H1 (cell line): ENCODE data around the gene KRTAP4-5. TPM values are rescaled to one million over a fixed set of nuclear protein-coding genes. Genes with fewer than 3 reads are reported as not detected.

Experiments used
- CTCF ChIA-PET: fragments of 300-600 bp; sonication (Branson Sonifier 250); formaldehyde crosslinking; loops from one replicate; lab custom pipeline; 2021; ENCODE audit not compliant: partially characterized antibody; lab: Charles Lee
- POLR2A ChIA-PET: fragments of 300-600 bp; sonication (Branson Sonifier 250); formaldehyde crosslinking; loops from one replicate; lab custom pipeline; 2021; ENCODE audit warnings: inconsistent platforms; ENCODE audit not compliant: partially characterized antibody; lab: Charles Lee
- DNase-seq, 2 experiments: peaks; one replicate each; pipeline versions ENCODE4 v3.0.0 to v3.0.0-alpha.2; 2010 to 2022; ENCODE audit warnings: low spot score in 2 of 2, low read depth in 1 of 2, mixed read lengths in 1 of 2
- FAIRE-seq: peaks from 2 replicates; lab custom pipeline; 2011; peaks lifted over from hg19 to GRCh38; lab: Jason Lieb, UNC
- H2AFZ ChIP-seq: 2 replicates; pipeline ENCODE4 v1.8.1; 2012; ENCODE audit warnings: low read length, inconsistent platforms
- H2AK5ac ChIP-seq: 2 replicates; pipeline ENCODE4 v1.6.1; 2013; ENCODE audit warnings: low read depth, low read length
- H2BK120ac ChIP-seq: replicated peaks from 2 replicates; pipeline ENCODE3; 2013; ENCODE audit warnings: low read depth, low read length, inconsistent platforms
- H2BK12ac ChIP-seq: 2 replicates; pipeline ENCODE4 v1.6.1; 2013; ENCODE audit warnings: low read depth, low read length
- H2BK15ac ChIP-seq: 2 replicates; pipeline ENCODE4 v1.6.1; 2013; ENCODE audit warnings: low read length
- H2BK20ac ChIP-seq: 2 replicates; pipeline ENCODE4 v1.6.1; 2013; ENCODE audit warnings: low read length
- H2BK5ac ChIP-seq: 2 replicates; pipeline ENCODE4 v1.6.1; 2013; ENCODE audit warnings: low read depth, low read length
- H3K14ac ChIP-seq: 2 replicates; pipeline ENCODE4 v1.6.1; 2013; ENCODE audit warnings: inconsistent platforms; ENCODE audit not compliant: insufficient read length
- H3K18ac ChIP-seq: 2 replicates; pipeline ENCODE4 v1.6.1; 2013; ENCODE audit warnings: low read length; ENCODE audit errors: extremely low read depth
- H3K23ac ChIP-seq: 2 replicates; pipeline ENCODE4 v1.6.1; 2013; ENCODE audit warnings: inconsistent platforms; ENCODE audit not compliant: insufficient read length
- H3K23me2 ChIP-seq: 2 replicates; pipeline ENCODE4 v1.6.1; 2013; ENCODE audit warnings: low read depth, low read length
- H3K27ac ChIP-seq: 2 replicates; pipeline ENCODE4 v1.6.1; 2011; ENCODE audit warnings: low read depth, low read length, inconsistent platforms
- H3K27me3 ChIP-seq, 4 experiments: replicated peaks in 1 of 4; 1 replicate in 1 of 4; 2 replicates in 3 of 4; pipeline versions ENCODE4 v1.6.1 to v1.8.1; 2011 to 2013; ENCODE audit warnings: low read length in 3 of 4, mild to moderate bottlenecking in 3 of 4, inconsistent platforms in 2 of 4, mixed read lengths in 2 of 4, moderate library complexity in 1 of 4; ENCODE audit not compliant: control insufficient read depth in 3 of 4, insufficient read depth in 3 of 4; ENCODE audit errors: extremely low read depth in 1 of 4
- H3K36me3 ChIP-seq, 4 experiments: 2 replicates each; pipeline versions ENCODE4 v1.6.1 to v1.8.1; 2011 to 2013; ENCODE audit warnings: mild to moderate bottlenecking in 4 of 4, low read length in 3 of 4, moderate library complexity in 2 of 4, control low read depth in 1 of 4, inconsistent platforms in 1 of 4; ENCODE audit not compliant: insufficient read depth in 4 of 4, control insufficient read depth in 2 of 4
- H3K4ac ChIP-seq: replicated peaks from 2 replicates; pipeline ENCODE3; 2013; ENCODE audit warnings: low read length, low read depth, mixed read lengths, inconsistent platforms; ENCODE audit not compliant: insufficient read length
- H3K4me1 ChIP-seq, 4 experiments: replicated peaks in 1 of 4; 1 replicate in 1 of 4; 2 replicates in 3 of 4; pipeline versions ENCODE4 v1.6.1 to v1.8.1; 2011 to 2013; ENCODE audit warnings: low read length in 3 of 4, inconsistent platforms in 2 of 4, mixed read lengths in 1 of 4; ENCODE audit not compliant: insufficient read depth in 4 of 4, control insufficient read depth in 3 of 4
- H3K4me2 ChIP-seq, 2 experiments: 2 replicates each; pipeline versions ENCODE4 v1.6.1 to v1.8.1; 2011 to 2013; ENCODE audit warnings: low read depth in 2 of 2, low read length in 2 of 2, control low read depth in 1 of 2, inconsistent platforms in 1 of 2, mild to moderate bottlenecking in 1 of 2; ENCODE audit not compliant: insufficient read depth in 1 of 2
- H3K4me3 ChIP-seq, 4 experiments: fragments of 200-600, 300-600 bp in 1 of 4; sonication (generic), shearing (Covaris generic), sonication (Bioruptor Twin) in 1 of 4; 2 replicates each; pipeline versions ENCODE4 v1.5.1 to v1.8.1; 2011 to 2016; ENCODE audit warnings: low read length in 4 of 4, low read depth in 3 of 4, control low read depth in 2 of 4, inconsistent platforms in 2 of 4, mild to moderate bottlenecking in 2 of 4, mixed read lengths in 1 of 4, moderate library complexity in 1 of 4; ENCODE audit not compliant: insufficient read depth in 2 of 4; ENCODE audit errors: extremely low read depth in 1 of 4
- H3K56ac ChIP-seq: replicated peaks from 2 replicates; pipeline ENCODE3; 2013; ENCODE audit warnings: low read depth, mild to moderate bottlenecking, mixed read lengths, low read length, inconsistent platforms; ENCODE audit not compliant: insufficient read length
- H3K79me1 ChIP-seq: 2 replicates; pipeline ENCODE4 v1.6.1; 2013; ENCODE audit warnings: low read depth, low read length, control low read depth
- H3K79me2 ChIP-seq, 2 experiments: 2 replicates each; pipeline versions ENCODE4 v1.6.1 to v1.8.1; 2012 to 2013; ENCODE audit warnings: low read length in 2 of 2, mild to moderate bottlenecking in 2 of 2, inconsistent platforms in 1 of 2; ENCODE audit not compliant: insufficient read depth in 2 of 2, control insufficient read depth in 1 of 2
- H3K9ac ChIP-seq, 4 experiments: replicated peaks in 1 of 4; 1 replicate in 1 of 4; 2 replicates in 3 of 4; pipeline versions ENCODE4 v1.6.1 to v1.8.1; 2011 to 2013; ENCODE audit warnings: low read depth in 3 of 4, low read length in 3 of 4, control low read depth in 2 of 4, mild to moderate bottlenecking in 2 of 4, moderate library complexity in 2 of 4, inconsistent platforms in 1 of 4; ENCODE audit errors: extremely low read depth in 1 of 4
- H3K9me3 ChIP-seq, 2 experiments: 2 replicates each; pipeline versions ENCODE4 v1.6.1 to v1.8.1; 2012 to 2013; ENCODE audit warnings: mild to moderate bottlenecking in 2 of 2, moderate library complexity in 2 of 2, control low read depth in 1 of 2, inconsistent platforms in 1 of 2, low read depth in 1 of 2, low read length in 1 of 2, mixed read lengths in 1 of 2; ENCODE audit not compliant: insufficient read depth in 2 of 2
- H4K20me1 ChIP-seq, 2 experiments: replicated peaks in 1 of 2; 2 replicates each; pipeline versions ENCODE3 to v1.8.1; 2011 to 2013; ENCODE audit warnings: inconsistent platforms in 2 of 2, low read length in 2 of 2, mild to moderate bottlenecking in 1 of 2; ENCODE audit not compliant: insufficient read depth in 2 of 2, control insufficient read depth in 1 of 2
- H4K5ac ChIP-seq: 2 replicates; pipeline ENCODE4 v1.6.1; 2013; ENCODE audit warnings: low read length, low read depth, mixed read lengths, inconsistent platforms; ENCODE audit not compliant: insufficient read length
- H4K8ac ChIP-seq: 2 replicates; pipeline ENCODE4 v1.8.0; 2013; ENCODE audit warnings: mild to moderate bottlenecking, moderate library complexity, low read length, inconsistent platforms; ENCODE audit not compliant: insufficient read depth; ENCODE audit errors: extremely low read depth
- H4K91ac ChIP-seq: replicated peaks from 2 replicates; pipeline ENCODE3; 2013; ENCODE audit warnings: low read length, mixed read lengths, inconsistent platforms; ENCODE audit not compliant: insufficient read length
- ATF3 ChIP-seq: IDR thresholded peaks from 2 replicates; pipeline ENCODE4 v1.6.1; 2011; ENCODE audit warnings: low read depth, mild to moderate bottlenecking, low read length; ENCODE audit not compliant: insufficient read depth
- NRF1 ChIP-seq: IDR thresholded peaks from 2 replicates; pipeline ENCODE4 v1.6.1; 2011; ENCODE audit warnings: mild to moderate bottlenecking, low read depth, low read length, improper control_type of control experiment
- RAD21 ChIP-seq, 2 experiments: IDR thresholded peaks in 1 of 2; conservative IDR thresholded peaks in 1 of 2; 2 replicates each; pipeline ENCODE4 v1.6.1; 2011; ENCODE audit warnings: low read depth in 2 of 2, low read length in 2 of 2, improper control_type of control experiment in 1 of 2, inconsistent platforms in 1 of 2, mild to moderate bottlenecking in 1 of 2, moderate library complexity in 1 of 2
- SP1 ChIP-seq: IDR thresholded peaks from 2 replicates; pipeline ENCODE4 v1.6.1; 2011; ENCODE audit warnings: low read depth, low read length
- TEAD4 ChIP-seq: IDR thresholded peaks from 2 replicates; pipeline ENCODE4 v1.6.1; 2012; ENCODE audit warnings: low read depth, low read length, inconsistent platforms, mixed read lengths
- WGBS, 2 experiments: shearing (Covaris generic) in 1 of 2; methylation state at CpG; one replicate each; pipeline versions ENCODE4 v1.1.6 to v1.1.7; 2013 to 2015; ENCODE audit warnings: low lambda C conversion rate in 2 of 2, mixed read lengths in 2 of 2, inconsistent platforms in 1 of 2, low coverage in 1 of 2, missing lambda C conversion rate in 1 of 2; ENCODE audit not compliant: insufficient replicate concordance in 2 of 2, insufficient coverage in 1 of 2, insufficient read length in 1 of 2; ENCODE audit errors: extremely low coverage in 1 of 2, missing lambda C conversion rate in 1 of 2; 5-methylcytosine and 5-hydroxymethylcytosine counted together
- polyA plus RNA-seq, 7 experiments: library from polyadenylated mRNA; depleted of rRNA in 3 of 7; stranded (reverse) in 5 of 7; unstranded in 2 of 7; fragments of >200 nt in 5 of 7; fragments of 200-250 nt in 2 of 7; gene quantifications; 1 replicate in 5 of 7; 2 replicates in 1 of 7; 4 replicates in 1 of 7; pipeline versions ENCODE4 v1.2.1 to v1.2.3, GENCODE V29; 2011 to 2013; ENCODE audit warnings: missing spikeins in 2 of 7, mixed read lengths in 2 of 7
- total RNA-seq: library from RNA; stranded (reverse); fragmentation: NEBNext Ultra II Directional; extraction: Animal tissue kit (Norgen Biotek cat#: 25700); gene quantifications from 2 replicates; pipeline ENCODE4 v1.2.1, GENCODE V29; 2021
- TF ChIP-seq, protein P1 (sequence below), 3 experiments: IDR thresholded peaks; 1 replicate in 2 of 3; 2 replicates in 1 of 3; pipeline versions ENCODE4 v1.5.1 to v1.6.1; 2011; ENCODE audit warnings: low read length in 3 of 3, mild to moderate bottlenecking in 3 of 3, inconsistent platforms in 2 of 3, low read depth in 1 of 3, moderate library complexity in 1 of 3; ENCODE audit not compliant: insufficient read depth in 1 of 3; ENCODE audit errors: control extremely low read depth in 1 of 3
- TF ChIP-seq, protein P2 (sequence below): IDR thresholded peaks from 2 replicates; pipeline ENCODE4 v1.6.1; 2011; ENCODE audit warnings: low read length, improper control_type of control experiment

The KRTAP4-5 gene
- total and polyA plus RNA-seq, 2 of the 8 experiments (the other 6 are each of a cell fraction or from before 2014, with no cell fraction given) = not detected

DNA sequence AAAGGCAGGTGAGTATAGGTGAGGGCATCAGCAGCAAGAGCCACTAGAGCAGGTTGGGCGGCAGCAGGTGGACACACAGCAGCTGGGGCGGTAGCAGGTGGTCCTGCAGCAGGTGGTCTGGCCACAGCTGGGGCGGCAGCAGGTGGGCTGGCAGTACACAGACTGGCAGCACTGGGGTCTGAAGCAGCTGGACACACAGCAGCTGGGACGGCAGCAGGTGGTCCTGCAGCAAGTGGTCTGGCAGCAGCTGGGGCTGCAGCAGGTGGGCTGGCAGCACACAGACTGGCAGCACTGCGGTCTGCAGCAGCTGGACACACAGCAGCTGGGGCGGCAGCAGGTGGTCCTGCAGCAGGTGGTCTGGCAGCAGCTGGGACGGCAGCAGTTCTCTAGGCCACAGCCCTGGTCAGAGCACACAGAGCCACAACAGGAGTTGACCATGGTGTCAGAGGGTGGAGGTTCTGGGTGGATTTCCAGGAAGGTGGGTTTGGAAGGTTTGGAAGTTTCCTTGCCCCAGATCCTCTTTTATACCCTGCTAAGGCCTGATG, 28.2 kb upstream of the KRTAP4-5 start, which contains the start of gene KRTAP4-2:
TSS of gene KRTAP4-2 (minus strand) at position 495 of the 545 bp plus-strand sequence. CDS start at position 438, 57 bp downstream.
- no peak within 1 kb of the TSS for H3K9ac ChIP-seq
- no peak within 1 kb of the TSS for H3K4me2 ChIP-seq
- no peak within 1 kb of the TSS for H4K5ac ChIP-seq
- H2AFZ ChIP-seq = no peak within 1 kb of the TSS
- H3K56ac ChIP-seq = no peak within 1 kb of the TSS
- no peaks in the 10 kb centered on the region for H3K36me3 ChIP-seq
- H3K4ac ChIP-seq = no peak within 1 kb of the TSS
- H3K27me3 ChIP-seq = no peaks in the 10 kb centered on the region
- H3K79me2 ChIP-seq = no peaks in the 10 kb centered on the region
- H2BK120ac ChIP-seq = no peak within 1 kb of the TSS
- ChIA-PET CTCF (interaction anchor here (0.8 kb wide), 1 partner anchor 150 kb away, joined by 3 read pairs; no protein-coding TSS in a partner anchor), POLR2A (no interaction called here)
- DNase-seq = no peak
- H2BK20ac ChIP-seq = no peak within 1 kb of the TSS
- no peaks in the 10 kb centered on the region for H3K23me2 ChIP-seq
- H3K18ac ChIP-seq = no peak within 1 kb of the TSS
- no peak within 1 kb of the TSS for H2AK5ac ChIP-seq
- no peak for FAIRE-seq
- no peaks in the 10 kb centered on the region for H3K79me1 ChIP-seq
- no peaks in the 10 kb centered on the region for H4K20me1 ChIP-seq
- H3K27ac ChIP-seq = no peak within 1 kb of the TSS
- 86% methylated on average over 7 of the region's 7 CpGs; no CpG with 5 or more reads in 1 of the 2 experiments for WGBS, 2 experiments
- no peak within 1 kb of the TSS for H2BK15ac ChIP-seq
- no peak within 1 kb of the TSS for H2BK12ac ChIP-seq
- H3K4me1 ChIP-seq = no peaks in the 10 kb centered on the region
- no peak within 1 kb of the TSS for H3K4me3 ChIP-seq
- no peak within 1 kb of the TSS for H3K23ac ChIP-seq
- no peaks in the 10 kb centered on the region for H3K9me3 ChIP-seq
- H3K14ac ChIP-seq = no peak within 1 kb of the TSS
- H2BK5ac ChIP-seq = no peak within 1 kb of the TSS
- H4K8ac ChIP-seq = no peak within 1 kb of the TSS
- H4K91ac ChIP-seq = peak within 1 kb of the TSS; percentile 7
- TF ChIP-seq NRF1 (no peak), RAD21 (IDR thresholded peaks at IDR 0.05 in 1 of 2, conservative IDR thresholded peaks at IDR 0.05 in 1 of 2; ENCODE audit: low read depth in 2 of 2, low read length in 2 of 2) (no peak), SP1 (no peak), TEAD4 (no peak), ATF3 (no peak)
- TF ChIP-seq, protein P1, sequence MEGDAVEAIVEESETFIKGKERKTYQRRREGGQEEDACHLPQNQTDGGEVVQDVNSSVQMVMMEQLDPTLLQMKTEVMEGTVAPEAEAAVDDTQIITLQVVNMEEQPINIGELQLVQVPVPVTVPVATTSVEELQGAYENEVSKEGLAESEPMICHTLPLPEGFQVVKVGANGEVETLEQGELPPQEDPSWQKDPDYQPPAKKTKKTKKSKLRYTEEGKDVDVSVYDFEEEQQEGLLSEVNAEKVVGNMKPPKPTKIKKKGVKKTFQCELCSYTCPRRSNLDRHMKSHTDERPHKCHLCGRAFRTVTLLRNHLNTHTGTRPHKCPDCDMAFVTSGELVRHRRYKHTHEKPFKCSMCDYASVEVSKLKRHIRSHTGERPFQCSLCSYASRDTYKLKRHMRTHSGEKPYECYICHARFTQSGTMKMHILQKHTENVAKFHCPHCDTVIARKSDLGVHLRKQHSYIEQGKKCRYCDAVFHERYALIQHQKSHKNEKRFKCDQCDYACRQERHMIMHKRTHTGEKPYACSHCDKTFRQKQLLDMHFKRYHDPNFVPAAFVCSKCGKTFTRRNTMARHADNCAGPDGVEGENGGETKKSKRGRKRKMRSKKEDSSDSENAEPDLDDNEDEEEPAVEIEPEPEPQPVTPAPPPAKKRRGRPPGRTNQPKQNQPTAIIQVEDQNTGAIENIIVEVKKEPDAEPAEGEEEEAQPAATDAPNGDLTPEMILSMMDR (IDR thresholded peaks at IDR 0.05; ENCODE audit: control extremely low read depth in 1 of 3, insufficient read depth in 1 of 3, low read depth in 1 of 3, low read length in 3 of 3) = no peak
- TF ChIP-seq, protein P2, sequence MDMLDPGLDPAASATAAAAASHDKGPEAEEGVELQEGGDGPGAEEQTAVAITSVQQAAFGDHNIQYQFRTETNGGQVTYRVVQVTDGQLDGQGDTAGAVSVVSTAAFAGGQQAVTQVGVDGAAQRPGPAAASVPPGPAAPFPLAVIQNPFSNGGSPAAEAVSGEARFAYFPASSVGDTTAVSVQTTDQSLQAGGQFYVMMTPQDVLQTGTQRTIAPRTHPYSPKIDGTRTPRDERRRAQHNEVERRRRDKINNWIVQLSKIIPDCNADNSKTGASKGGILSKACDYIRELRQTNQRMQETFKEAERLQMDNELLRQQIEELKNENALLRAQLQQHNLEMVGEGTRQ = no peak
